Measurements from ENCODE around the gene EDAR.

EDAR gene

DNA sequence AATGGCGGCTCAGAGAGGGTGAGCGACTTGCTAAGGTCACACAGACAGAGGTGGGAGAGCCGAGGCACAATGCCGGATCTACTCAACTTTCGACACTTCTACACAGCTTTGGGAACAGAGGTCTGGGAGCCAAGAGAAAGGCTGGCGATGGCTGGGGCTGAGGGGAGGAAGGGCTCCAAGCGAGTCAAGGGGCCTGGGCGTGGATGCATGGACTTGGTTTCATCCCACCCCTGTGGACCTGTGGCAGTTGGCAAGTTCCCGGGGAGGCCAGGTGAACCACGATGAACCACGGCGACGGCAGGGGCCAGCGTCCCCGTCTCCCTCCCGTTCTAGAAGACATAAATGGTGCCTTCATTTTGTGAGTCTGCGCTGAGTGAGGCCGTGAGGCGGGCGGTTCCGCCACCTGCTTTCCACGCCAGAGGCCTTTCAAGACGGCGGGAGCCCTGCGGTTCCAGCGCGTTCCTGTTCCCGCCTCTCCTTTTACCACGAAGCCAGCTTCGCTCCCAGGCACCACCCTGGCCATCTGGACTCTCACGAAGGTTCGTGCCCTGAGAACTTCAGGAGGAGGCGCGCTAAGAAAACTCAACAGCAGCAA, 46.7 kb downstream of the EDAR start:
- DNase-seq (ENCODE audit: low read depth in 2 of 2, low spot score in 1 of 2), result no peak

GRCh38 chr2:108941767-108942166, 47.3 kb downstream of the EDAR start:
- DNase-seq (ENCODE audit: low read depth in 2 of 2, low spot score in 1 of 2), result no peak

GRCh38 chr2:108941161-108941665, 47.8 kb downstream of the EDAR start:
- DNase-seq (ENCODE audit: low read depth in 2 of 2, low spot score in 1 of 2), result no peak

DNA sequence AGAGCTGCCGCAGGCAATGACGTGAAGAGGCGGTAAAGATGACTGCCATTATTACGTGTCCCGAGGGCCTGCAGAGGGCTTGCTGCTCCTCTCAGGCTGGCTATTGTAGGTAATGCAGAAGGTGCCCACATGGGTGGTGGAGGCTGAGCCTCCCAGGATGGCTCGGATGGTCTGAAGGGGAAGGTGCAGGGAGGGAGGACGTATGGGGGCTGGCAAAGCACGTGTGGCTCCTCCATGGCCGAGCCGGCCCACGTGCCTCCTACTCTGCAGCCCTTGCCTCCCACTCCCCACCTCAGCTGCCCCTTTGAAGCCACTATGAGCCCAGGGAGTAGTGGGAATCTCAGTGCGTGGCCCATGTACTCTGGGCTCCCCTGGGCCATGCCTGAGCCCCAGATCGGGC, 48.9 kb downstream of the EDAR start:
- no peak for DNase-seq (ENCODE audit: low read depth in 2 of 2, low spot score in 1 of 2)

- no peak for DNase-seq (ENCODE audit: low read depth in 2 of 2, low spot score in 1 of 2)
Observed at GRCh38 chr2:108938077-108938710, 50.8 kb downstream of the EDAR start.

DNA sequence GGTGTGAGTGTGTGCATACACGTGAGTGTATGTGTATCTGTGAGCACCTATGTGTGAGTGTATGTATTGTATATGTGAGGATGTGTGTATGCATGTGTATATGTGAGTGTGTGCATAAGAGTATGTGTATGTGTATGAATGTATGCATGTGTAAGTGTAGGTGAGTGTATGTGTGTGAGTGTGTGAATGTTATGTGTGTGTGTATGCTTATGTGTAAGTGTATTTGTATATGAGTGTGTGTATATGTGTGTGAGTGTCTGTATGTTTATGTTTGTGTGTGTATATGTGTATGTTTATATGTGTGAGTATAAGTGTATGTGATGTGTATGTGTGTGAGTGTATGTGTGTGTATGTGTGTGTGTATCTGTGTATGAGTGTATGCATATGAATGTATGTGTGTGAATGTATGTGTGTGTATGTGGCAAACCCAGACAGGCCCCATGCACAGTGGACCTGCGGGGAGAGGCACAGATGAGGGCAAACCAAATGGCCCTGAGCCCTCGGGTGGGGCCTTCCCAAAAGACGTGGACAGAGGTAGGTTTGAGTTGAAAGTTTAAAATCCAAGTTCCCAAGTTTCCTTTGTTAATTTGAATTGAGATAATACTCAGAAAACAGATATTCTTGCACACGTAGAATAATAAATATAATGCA, 51.5 kb downstream of the EDAR start:
- no peak for DNase-seq (ENCODE audit: low read depth in 2 of 2, low spot score in 1 of 2)

DNA sequence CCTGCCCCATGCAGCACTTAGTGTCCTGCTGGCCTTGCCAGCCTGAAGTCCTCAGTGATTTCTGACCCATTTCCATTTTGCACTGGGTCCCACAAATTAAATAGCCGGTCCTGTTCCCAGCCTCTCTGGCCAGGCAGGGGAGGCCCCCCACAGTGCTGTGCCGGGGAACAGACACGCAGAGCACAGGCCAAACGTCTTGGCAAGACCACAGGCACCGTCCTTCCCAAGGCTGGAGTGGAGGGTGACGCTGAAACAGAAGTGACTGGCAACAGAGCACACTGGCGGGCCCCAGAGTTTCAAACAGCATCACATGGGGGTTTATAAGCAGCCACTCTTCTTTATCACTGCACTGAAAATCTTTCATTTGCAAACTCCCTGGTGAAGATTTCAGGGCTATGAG, 52.2 kb downstream of the EDAR start:
- DNase-seq (ENCODE audit: low read depth in 2 of 2, low spot score in 1 of 2), result no peak

GRCh38 chr2:108936076-108936864, 52.8 kb downstream of the EDAR start:
- no peak for DNase-seq (ENCODE audit: low read depth in 2 of 2, low spot score in 1 of 2)

DNA sequence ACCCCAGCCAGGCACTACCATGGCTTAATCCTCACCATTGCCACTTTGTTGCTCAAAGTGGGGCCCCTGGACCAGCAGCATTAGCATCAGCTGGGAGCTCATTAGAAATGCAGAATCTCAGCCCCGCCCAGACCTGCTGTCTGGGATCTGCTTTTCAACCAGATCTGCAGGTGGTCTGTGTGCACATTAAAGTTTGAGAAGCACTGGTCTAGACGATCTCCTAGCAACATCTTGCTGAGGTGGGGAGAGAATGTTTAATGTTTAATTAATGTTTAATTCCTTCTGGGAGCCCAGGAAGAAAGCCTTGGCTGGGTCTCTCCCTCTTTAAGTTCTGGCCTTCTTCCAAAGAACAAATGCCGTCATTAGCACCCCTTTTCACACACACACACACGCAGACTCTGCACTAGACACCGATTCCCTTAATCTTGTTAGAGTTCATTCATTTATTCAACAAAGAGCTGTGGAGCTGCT, 53.7 kb downstream of the EDAR start:
- DNase-seq (ENCODE audit: low read depth in 2 of 2, low spot score in 1 of 2), result no peak

DNA sequence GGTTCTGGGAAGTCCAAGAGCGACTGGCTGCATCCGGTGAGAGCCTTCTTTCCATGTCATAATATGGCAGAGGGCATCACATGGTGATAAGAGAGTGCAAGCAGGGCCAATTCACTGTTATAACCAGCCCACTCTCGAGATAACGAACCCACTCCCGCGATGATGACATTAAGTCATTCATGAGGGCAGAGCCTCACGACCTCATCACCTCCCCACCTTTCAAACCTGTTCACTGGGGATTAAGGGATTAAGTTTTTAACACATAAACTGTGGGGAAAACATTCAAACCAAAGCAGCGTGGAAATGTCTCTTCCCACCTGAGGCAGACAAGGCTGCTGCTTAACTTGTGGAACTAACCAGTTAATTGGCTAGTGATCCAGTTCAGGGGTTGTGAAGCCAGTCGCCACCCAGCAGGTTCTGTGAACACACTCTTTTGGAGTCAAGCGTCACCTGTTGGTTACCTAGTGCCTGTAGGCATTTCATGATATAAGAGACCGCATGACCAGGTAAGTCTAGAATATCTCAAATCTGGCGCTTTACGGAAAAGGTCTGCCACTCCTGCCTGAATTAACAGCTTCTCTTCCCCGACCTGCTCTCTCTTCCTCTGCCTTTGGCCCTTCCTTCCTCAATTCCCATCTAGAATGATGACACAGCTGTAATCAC, 54.3 kb downstream of the EDAR start:
- no peak for DNase-seq (ENCODE audit: low read depth in 2 of 2, low spot score in 1 of 2)

GRCh38 chr2:108934151-108934550, 54.9 kb downstream of the EDAR start:
- DNase-seq (ENCODE audit: low read depth in 2 of 2, low spot score in 1 of 2), result no peak

DNA sequence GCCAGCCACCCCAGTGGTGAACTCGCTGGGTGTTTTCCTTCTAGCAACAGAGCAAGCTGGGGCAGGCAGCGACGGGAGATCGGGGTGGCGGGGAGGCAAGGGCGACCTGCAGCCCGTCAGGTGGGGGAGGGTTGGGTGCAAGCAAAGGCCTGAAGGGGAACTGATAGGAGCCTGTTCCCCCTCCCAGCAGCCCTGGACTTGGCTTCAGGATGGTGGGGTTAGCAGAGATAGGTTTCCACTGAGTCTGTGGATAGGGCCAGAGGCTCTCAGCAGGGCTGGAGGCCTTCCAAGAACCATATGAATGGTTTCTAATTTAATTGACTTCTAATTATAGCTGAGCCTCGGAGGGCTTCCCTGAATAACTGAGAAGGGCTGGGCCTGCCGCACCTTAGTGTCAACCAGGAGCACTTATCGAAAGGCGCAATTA, 55.3 kb downstream of the EDAR start:
- DNase-seq (ENCODE audit: low read depth in 2 of 2, low spot score in 1 of 2), result no peak

GRCh38 chr2:108932736-108933332, 56.2 kb downstream of the EDAR start:
- no peak for DNase-seq (ENCODE audit: low read depth in 2 of 2, low spot score in 1 of 2)

DNA sequence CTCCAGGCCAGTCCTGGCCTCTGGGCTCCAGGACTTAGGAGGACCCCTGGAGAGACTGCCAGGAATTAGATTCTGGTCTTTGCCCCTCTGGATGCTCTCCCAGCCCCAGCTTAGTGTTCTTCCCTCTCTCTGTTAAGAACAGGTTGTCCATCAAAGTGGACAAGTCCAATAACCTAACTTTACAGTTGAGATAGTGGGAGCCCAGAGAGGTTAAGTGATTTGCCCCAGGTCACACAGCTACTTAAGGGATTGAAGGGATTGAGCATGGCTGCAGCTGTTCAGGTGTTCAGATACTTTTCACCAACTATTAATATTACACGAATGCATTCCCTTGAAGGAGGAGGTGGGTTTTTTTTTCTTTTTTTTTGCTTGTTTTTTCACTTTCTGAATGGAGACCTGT, 57.6 kb downstream of the EDAR start:
- no peak for DNase-seq (ENCODE audit: low read depth in 2 of 2, low spot score in 1 of 2)

DNA sequence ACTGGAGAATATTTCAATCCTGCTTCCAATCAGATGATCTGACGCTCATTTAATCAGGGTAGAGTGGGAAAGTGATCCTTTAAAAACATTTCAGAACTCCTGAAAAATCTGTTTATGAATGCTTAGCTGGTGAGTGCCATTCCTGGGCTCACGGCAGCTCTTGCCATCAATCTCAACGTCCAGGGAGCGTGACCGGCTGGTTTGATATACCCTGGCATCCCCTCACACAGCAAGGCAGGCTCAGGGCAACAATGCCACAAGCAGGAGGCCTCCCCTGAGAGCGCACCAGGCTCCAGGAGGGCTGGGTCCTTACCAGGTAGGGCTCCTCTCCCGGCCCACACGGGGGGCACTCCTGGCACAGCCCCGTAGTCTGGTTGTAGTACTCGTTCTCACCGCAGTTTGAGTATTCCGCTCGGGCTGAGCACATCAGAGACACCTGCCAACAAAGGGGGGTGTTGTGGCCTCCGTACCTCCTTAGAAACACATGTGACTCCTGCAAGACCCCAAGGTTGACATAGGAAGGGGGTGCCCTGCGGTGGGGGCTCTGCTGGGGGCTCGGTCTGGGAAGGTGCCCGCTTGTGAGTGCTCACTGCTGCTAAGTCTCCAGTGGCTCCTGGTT, 59.1 kb downstream of the EDAR start:
- DNase-seq (ENCODE audit: low read depth in 2 of 2, low spot score in 1 of 2), result no peak

- no peak for DNase-seq (ENCODE audit: low read depth in 2 of 2, low spot score in 1 of 2)
Observed at GRCh38 chr2:108928660-108929377, 60.2 kb downstream of the EDAR start.

DNA sequence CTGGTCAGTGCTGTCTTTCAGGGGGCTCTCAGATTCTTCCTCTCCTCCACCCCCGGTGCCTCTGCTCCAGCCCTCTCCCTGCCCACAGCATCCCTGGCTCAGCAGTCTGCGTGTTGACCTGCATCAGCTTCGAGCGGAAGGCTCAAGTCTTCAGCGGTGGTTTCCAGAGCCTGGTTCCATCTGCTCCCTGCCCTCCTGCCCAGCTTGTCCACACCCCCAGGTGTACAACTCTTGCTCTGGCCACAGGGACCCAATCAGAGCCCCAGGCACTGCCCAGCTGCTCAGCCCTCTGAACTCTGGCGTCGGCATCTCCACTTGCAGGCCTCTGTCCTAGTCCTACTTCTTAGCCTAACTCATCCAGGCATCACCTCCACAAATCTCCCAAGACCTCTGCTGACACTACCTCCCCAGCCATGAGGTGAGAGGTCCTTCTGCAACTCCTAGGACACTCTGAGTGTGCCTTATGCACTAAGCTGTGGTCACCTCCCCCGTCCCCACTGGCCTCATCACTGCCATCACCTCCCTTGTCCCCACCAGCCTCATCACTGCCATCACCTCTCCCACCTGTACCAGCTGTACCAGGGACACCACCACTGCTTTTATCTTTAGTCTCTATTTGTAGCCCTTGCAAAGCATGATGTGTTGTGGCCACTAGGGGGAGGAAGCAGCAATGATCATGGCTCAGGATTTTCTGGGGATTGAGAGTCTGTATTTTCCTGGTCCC, 60.9 kb downstream of the EDAR start:
- no peak for DNase-seq (ENCODE audit: low read depth in 2 of 2, low spot score in 1 of 2)

- DNase-seq (ENCODE audit: low read depth in 2 of 2, low spot score in 1 of 2), result no peak
Observed at GRCh38 chr2:108927405-108927804, 61.6 kb downstream of the EDAR start.

Data from stimulated activated CD8-positive, alpha-beta memory T cell treated with anti-CD3 and anti-CD28 coated beads, Interleukin-4, amount 100 ng/mL, for 4 hours (primary cell).